WTC11 (cell line): ENCODE data around the gene ARVCF. TPM values are rescaled to one million over a fixed set of nuclear protein-coding genes. Genes with fewer than 3 reads are reported as not detected.

Source experiments
- ATAC-seq: fragments of 200-7000 bp; cut with Tn5 transposase; 2 replicates; pipeline ENCODE4 v1.10.0; 2021; ENCODE audit warnings: mild to moderate bottlenecking, moderate library complexity
- CTCF ChIA-PET: fragments of 300-600 bp; sonication (Branson Sonifier 250); formaldehyde crosslinking; loops from one replicate; lab custom pipeline; 2021; ENCODE audit warnings: antibody characterized with exemption; lab: Charles Lee
- POLR2A ChIA-PET: fragments of 350-600 bp; sonication (Branson Sonifier 250); formaldehyde crosslinking; loops from one replicate; lab custom pipeline; 2021; ENCODE audit warnings: antibody characterized with exemption; lab: Charles Lee
- DNase-seq: peaks from one replicate; pipeline ENCODE4 v3.0.0; 2021; ENCODE audit warnings: low spot score
- H3K27ac Mint-ChIP-seq: 2 replicates; pipeline ENCODE4 v1.8.0; 2021; ENCODE audit warnings: mixed read lengths
- H3K27me3 Mint-ChIP-seq: 2 replicates; pipeline ENCODE4 v1.8.0; 2021; ENCODE audit warnings: low read depth, mild to moderate bottlenecking, moderate library complexity, mixed read lengths
- H3K36me3 Mint-ChIP-seq: 2 replicates; pipeline ENCODE4 v1.8.0; 2021; ENCODE audit warnings: mixed read lengths
- H3K4me1 Mint-ChIP-seq: 2 replicates; pipeline ENCODE4 v1.8.0; 2022; ENCODE audit warnings: mixed read lengths
- H3K4me3 Mint-ChIP-seq: 2 replicates; pipeline ENCODE4 v1.8.0; 2021; ENCODE audit warnings: mild to moderate bottlenecking, moderate library complexity, mixed read lengths
- H3K9me3 Mint-ChIP-seq: 2 replicates; pipeline ENCODE4 v1.8.0; 2021; ENCODE audit warnings: mixed read lengths
- ATF1 ChIP-seq: sonication (generic); formaldehyde crosslinking; IDR thresholded peaks from 2 replicates; pipeline ENCODE4 v1.8.1; 2023; ENCODE audit warnings: mild to moderate bottlenecking, moderate library complexity, missing genetic modification reagents
- CBFB ChIP-seq: sonication (generic); formaldehyde crosslinking; IDR thresholded peaks from 2 replicates; pipeline ENCODE4 v1.8.1; 2022; ENCODE audit warnings: mild to moderate bottlenecking, low read depth, missing genetic modification reagents
- CTCF ChIP-seq: fragments of 200-600 bp; IDR thresholded peaks from 2 replicates; pipeline ENCODE4 v1.8.0; 2022; ENCODE audit warnings: antibody characterized with exemption
- E2F1 ChIP-seq: sonication (generic); formaldehyde crosslinking; IDR thresholded peaks from 2 replicates; pipeline ENCODE4 v1.8.0; 2022; ENCODE audit warnings: mild to moderate bottlenecking, missing genetic modification reagents
- E2F5 ChIP-seq: sonication (generic); formaldehyde crosslinking; IDR thresholded peaks from 2 replicates; pipeline ENCODE4 v1.8.1; 2022; ENCODE audit warnings: mild to moderate bottlenecking, moderate library complexity, missing genetic modification reagents
- ELF4 ChIP-seq: sonication (generic); formaldehyde crosslinking; IDR thresholded peaks from 2 replicates; pipeline ENCODE4 v1.8.1; 2022; ENCODE audit warnings: low read depth, mild to moderate bottlenecking, moderate library complexity, missing genetic modification reagents
- ERG ChIP-seq: fragments of 250-450 bp; sonication (Bioruptor Pico); IDR thresholded peaks from 2 replicates; pipeline ENCODE4 v1.8.0; 2021; ENCODE audit warnings: mild to moderate bottlenecking
- FOXJ3 ChIP-seq: sonication (generic); formaldehyde crosslinking; IDR thresholded peaks from 2 replicates; pipeline ENCODE4 v1.9.0; 2021; ENCODE audit warnings: missing genetic modification reagents, mild to moderate bottlenecking, borderline replicate concordance
- HMGXB4 ChIP-seq: sonication (generic); formaldehyde crosslinking; IDR thresholded peaks from 2 replicates; pipeline ENCODE4 v1.8.1; 2023; ENCODE audit warnings: mild to moderate bottlenecking, moderate library complexity, missing genetic modification reagents
- NFE2L1 ChIP-seq: sonication (generic); formaldehyde crosslinking; IDR thresholded peaks from 2 replicates; pipeline ENCODE4 v1.8.1; 2023; ENCODE audit warnings: missing genetic modification reagents
- OVOL2 ChIP-seq: fragments of 250-450 bp; sonication (Bioruptor Pico); IDR thresholded peaks from 2 replicates; pipeline ENCODE4 v1.9.0; 2021; ENCODE audit warnings: mild to moderate bottlenecking, borderline replicate concordance
- SMAD4 ChIP-seq: sonication (generic); formaldehyde crosslinking; IDR thresholded peaks from 2 replicates; pipeline ENCODE4 v1.8.0; 2022; ENCODE audit warnings: mild to moderate bottlenecking, missing genetic modification reagents
- ZBTB43 ChIP-seq: sonication (generic); formaldehyde crosslinking; IDR thresholded peaks from 2 replicates; pipeline ENCODE4 v1.8.1; 2023; ENCODE audit warnings: mild to moderate bottlenecking, missing genetic modification reagents
- ZNF281 ChIP-seq: sonication (generic); formaldehyde crosslinking; IDR thresholded peaks from 2 replicates; pipeline ENCODE4 v1.8.0; 2023; ENCODE audit warnings: mild to moderate bottlenecking, missing genetic modification reagents
- ZNF423 ChIP-seq: fragments of 250-450 bp; sonication (Bioruptor Pico); IDR thresholded peaks from 2 replicates; pipeline ENCODE4 v2.1.2; 2022; ENCODE audit warnings: mild to moderate bottlenecking, moderate library complexity
- total RNA-seq: library from RNA; stranded (reverse); gene quantifications from 3 replicates; pipeline ENCODE4 v1.2.3, GENCODE V29; 2021

Gene ARVCF
- total RNA-seq, 1 experiment from 2014 or later, result 65.4 TPM

GRCh38 chr22:20057596-20058268 is 41.1 kb upstream of the ARVCF start:
- Mint-ChIP-seq H3K36me3 (peaks cover 3% of the 10 kb centered on the region; the same call in 1 of the 2 replicates), H3K27ac (no peak overlapping the region), H3K4me1 (no peaks in the 10 kb centered on the region), H3K9me3 (no peaks in the 10 kb centered on the region)
- DNase-seq, result no peak
- no peak for ATAC-seq
- POLR2A ChIA-PET, result no interaction called here
- TF ChIP-seq CBFB (CRISPR knock-in tag), result no peak
- TF ChIP-seq CTCF, result no peak
- TF ChIP-seq OVOL2 (CRISPR knock-in tag), result no peak
- no peak for TF ChIP-seq NFE2L1
- no peak for TF ChIP-seq ELF4 (CRISPR knock-in tag)
- no peak for TF ChIP-seq FOXJ3 (CRISPR knock-in tag)
- no peak for TF ChIP-seq SMAD4
- no peak for TF ChIP-seq E2F5 (CRISPR knock-in tag)
- no peak for TF ChIP-seq ZNF281 (CRISPR knock-in tag)
- TF ChIP-seq ZBTB43 (CRISPR knock-in tag), result no peak
- TF ChIP-seq ERG (CRISPR knock-in tag), result no peak
- no peak for TF ChIP-seq E2F1 (CRISPR knock-in tag)
- TF ChIP-seq HMGXB4, result no peak
- TF ChIP-seq ZNF423, result no peak
- TF ChIP-seq ATF1 (CRISPR knock-in tag), result no peak
- TF ChIP-seq, all 79 proteins: peak for 0
- Mint-ChIP-seq H3K4me3 (no peak overlapping the region), H3K27me3 (no peaks in the 10 kb centered on the region; the same call in 1 of the 2 replicates)
- CTCF ChIA-PET, result interaction anchor here (0.8 kb wide), 1 partner anchor 22 kb away, joined by 3 read pairs; no protein-coding TSS in a partner anchor
